ENCODE data around the gene HDAC4.

DNA sequence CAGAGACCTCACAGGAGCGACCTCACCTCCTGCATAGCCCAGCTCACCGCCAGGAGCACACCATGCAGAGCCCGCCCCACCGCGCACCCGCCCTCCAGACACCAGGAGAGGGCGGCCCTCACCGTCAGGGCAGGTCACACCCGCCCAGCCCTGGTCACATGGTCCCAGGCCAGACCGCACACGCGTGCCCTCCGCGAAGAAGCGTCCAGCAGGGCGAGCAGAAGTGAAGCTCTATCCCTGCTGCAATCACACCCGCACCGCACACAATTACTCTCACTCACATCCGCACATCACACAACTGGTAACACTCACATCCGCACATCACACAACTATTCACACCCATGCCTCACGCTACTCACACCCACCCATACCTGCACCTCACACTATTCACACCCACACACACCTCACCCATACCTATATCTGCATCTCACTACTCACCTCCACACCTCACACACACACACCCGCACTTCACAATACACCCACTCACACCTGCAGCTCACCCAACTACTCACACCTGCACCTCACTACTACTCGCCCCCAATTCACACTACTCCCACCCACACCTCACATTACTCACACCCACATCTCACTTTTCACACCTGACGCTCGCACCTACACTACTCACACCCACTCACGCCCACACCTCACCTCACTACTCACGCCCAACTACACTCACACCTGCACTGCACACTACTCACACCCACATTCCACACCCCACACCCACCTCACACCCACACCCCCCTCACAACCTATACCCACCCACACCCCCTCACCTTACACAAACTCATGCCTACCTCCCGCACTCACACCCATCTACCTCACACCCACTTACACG, 242.0 kb downstream of the HDAC4 start:
- TF ChIP-seq, protein P1, sequence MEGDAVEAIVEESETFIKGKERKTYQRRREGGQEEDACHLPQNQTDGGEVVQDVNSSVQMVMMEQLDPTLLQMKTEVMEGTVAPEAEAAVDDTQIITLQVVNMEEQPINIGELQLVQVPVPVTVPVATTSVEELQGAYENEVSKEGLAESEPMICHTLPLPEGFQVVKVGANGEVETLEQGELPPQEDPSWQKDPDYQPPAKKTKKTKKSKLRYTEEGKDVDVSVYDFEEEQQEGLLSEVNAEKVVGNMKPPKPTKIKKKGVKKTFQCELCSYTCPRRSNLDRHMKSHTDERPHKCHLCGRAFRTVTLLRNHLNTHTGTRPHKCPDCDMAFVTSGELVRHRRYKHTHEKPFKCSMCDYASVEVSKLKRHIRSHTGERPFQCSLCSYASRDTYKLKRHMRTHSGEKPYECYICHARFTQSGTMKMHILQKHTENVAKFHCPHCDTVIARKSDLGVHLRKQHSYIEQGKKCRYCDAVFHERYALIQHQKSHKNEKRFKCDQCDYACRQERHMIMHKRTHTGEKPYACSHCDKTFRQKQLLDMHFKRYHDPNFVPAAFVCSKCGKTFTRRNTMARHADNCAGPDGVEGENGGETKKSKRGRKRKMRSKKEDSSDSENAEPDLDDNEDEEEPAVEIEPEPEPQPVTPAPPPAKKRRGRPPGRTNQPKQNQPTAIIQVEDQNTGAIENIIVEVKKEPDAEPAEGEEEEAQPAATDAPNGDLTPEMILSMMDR (IDR thresholded peaks at IDR 0.05; ENCODE audit: low read length), result no peak
- TF ChIP-seq EZH2 (IDR thresholded peaks at IDR 0.05; ENCODE audit: borderline replicate concordance, low read length), result no peak
